CD14-positive monocyte (primary cell): Measurements from ENCODE around the gene RNF223. TPM values are rescaled to one million over a fixed set of nuclear protein-coding genes. Genes with fewer than 3 reads are reported as not detected.

Source experiments
- DNase-seq, 3 donors: peaks; one replicate each; pipeline ENCODE4 v3.0.0-alpha.2; 2011 to 2022
- H2AFZ ChIP-seq: 2 replicates; pipeline ENCODE4 v1.6.0; 2012; ENCODE audit warnings: mild to moderate bottlenecking, low read depth, low read length, inconsistent platforms; ENCODE audit not compliant: insufficient read depth, poor library complexity, severe bottlenecking
- H3K27ac ChIP-seq, 2 donors: 1 replicate in 1 of 2; 2 replicates in 1 of 2; pipeline ENCODE4 v1.5.1; 2012 to 2013; ENCODE audit warnings: low read length in 2 of 2, control low read depth in 1 of 2, inconsistent platforms in 1 of 2, low read depth in 1 of 2, mild to moderate bottlenecking in 1 of 2
- H3K27me3 ChIP-seq, 2 donors: one replicate each; pipeline versions ENCODE4 v1.6.0 to v1.6.1; 2011 to 2013; ENCODE audit warnings: low read length in 2 of 2; ENCODE audit not compliant: control insufficient read depth in 2 of 2, insufficient read depth in 2 of 2
- H3K36me3 ChIP-seq, 2 donors: replicated peaks in 1 of 2; 1 replicate in 1 of 2; 2 replicates in 1 of 2; pipeline versions ENCODE4 v1.5.1 to v1.6.1; 2012 to 2013; ENCODE audit warnings: low read length in 2 of 2, control low read depth in 1 of 2, inconsistent platforms in 1 of 2, mild to moderate bottlenecking in 1 of 2; ENCODE audit not compliant: insufficient read depth in 2 of 2, control insufficient read depth in 1 of 2
- H3K4me1 ChIP-seq, 2 donors: 1 replicate in 1 of 2; 2 replicates in 1 of 2; pipeline versions ENCODE4 v1.5.1 to v1.6.1; 2012 to 2013; ENCODE audit warnings: low read length in 2 of 2, control low read depth in 1 of 2, inconsistent platforms in 1 of 2, mild to moderate bottlenecking in 1 of 2, moderate library complexity in 1 of 2; ENCODE audit not compliant: insufficient read depth in 2 of 2, control insufficient read depth in 1 of 2
- H3K4me2 ChIP-seq: replicated peaks from 2 replicates; pipeline ENCODE3; 2012; ENCODE audit warnings: low read length, moderate library complexity, mild to moderate bottlenecking; ENCODE audit not compliant: poor library complexity, severe bottlenecking; ENCODE audit errors: extremely low read depth
- H3K4me3 ChIP-seq, 3 experiments: fragments of 200-600 bp in 1 of 3; sonication (generic) in 1 of 3; replicated peaks in 1 of 3; 1 replicate in 2 of 3; 2 replicates in 1 of 3; pipeline ENCODE4 v1.5.1; 2011 to 2013; ENCODE audit warnings: low read length in 3 of 3, mild to moderate bottlenecking in 3 of 3, control low read depth in 2 of 3, low read depth in 2 of 3, inconsistent platforms in 1 of 3, moderate library complexity in 1 of 3
- H3K79me2 ChIP-seq: 2 replicates; pipeline ENCODE4 v1.6.0; 2012; ENCODE audit warnings: mild to moderate bottlenecking, control low read depth, inconsistent platforms, low read length, moderate library complexity; ENCODE audit not compliant: insufficient read depth
- H3K9ac ChIP-seq: 2 replicates; pipeline ENCODE4 v1.6.0; 2017; ENCODE audit warnings: low read length, mild to moderate bottlenecking; ENCODE audit not compliant: insufficient read depth, poor library complexity, severe bottlenecking
- H3K9me3 ChIP-seq, 2 donors: replicated peaks in 1 of 2; 1 replicate in 1 of 2; 2 replicates in 1 of 2; pipeline versions ENCODE4 v1.5.1 to v1.6.1; 2012 to 2013; ENCODE audit warnings: low read length in 2 of 2, control low read depth in 1 of 2; ENCODE audit not compliant: control insufficient read depth in 1 of 2, insufficient read depth in 1 of 2
- H4K20me1 ChIP-seq: 2 replicates; pipeline ENCODE4 v1.6.0; 2012; ENCODE audit warnings: mild to moderate bottlenecking, low read length, control low read depth, moderate library complexity; ENCODE audit not compliant: insufficient read depth
- H3K27ac Mint-ChIP-seq, 7 donors: one replicate each; pipeline ENCODE4 v1.8.0; 2020; ENCODE audit warnings: mild to moderate bottlenecking in 7 of 7, mixed read lengths in 7 of 7, moderate library complexity in 6 of 7, inconsistent platforms in 2 of 7
- H3K27me3 Mint-ChIP-seq, 3 donors: one replicate each; pipeline ENCODE4 v1.8.0; 2021 to 2022; ENCODE audit warnings: low read depth in 3 of 3, mild to moderate bottlenecking in 3 of 3, mixed read lengths in 3 of 3, moderate library complexity in 3 of 3, inconsistent platforms in 1 of 3
- H3K36me3 Mint-ChIP-seq, 2 donors: one replicate each; pipeline ENCODE4 v1.8.0; 2020; ENCODE audit warnings: mixed read lengths in 2 of 2, inconsistent platforms in 1 of 2, mild to moderate bottlenecking in 1 of 2
- H3K4me1 Mint-ChIP-seq: one replicate; pipeline ENCODE4 v1.8.0; 2020; ENCODE audit warnings: mild to moderate bottlenecking, mixed read lengths
- H3K4me3 Mint-ChIP-seq, 2 donors: one replicate each; pipeline ENCODE4 v1.8.0; 2020; ENCODE audit warnings: mild to moderate bottlenecking in 2 of 2, mixed read lengths in 2 of 2, moderate library complexity in 1 of 2
- H3K9me3 Mint-ChIP-seq, 7 donors: one replicate each; pipeline ENCODE4 v1.8.0; 2020 to 2022; ENCODE audit warnings: mixed read lengths in 7 of 7, mild to moderate bottlenecking in 6 of 7, moderate library complexity in 6 of 7, inconsistent platforms in 2 of 7
- CTCF ChIP-seq: fragments of 200-600 bp; IDR thresholded peaks from one replicate; pipeline ENCODE4 v1.8.0; 2022; ENCODE audit warnings: antibody characterized with exemption, mild to moderate bottlenecking
- WGBS: methylation state at CpG from one replicate; pipeline ENCODE4 v1.1.5; 2013; ENCODE audit warnings: missing lambda C conversion rate; ENCODE audit not compliant: insufficient coverage; 5-methylcytosine and 5-hydroxymethylcytosine counted together
- intact Hi-C, 2 donors: fragments of 100-400 bp; cut with micrococcal nuclease; formaldehyde crosslinking; loops; one replicate each; pipeline versions ENCODE4 v1.15.0 to v1.15.1; 2023
- polyA plus RNA-seq, 3 donors: library from polyadenylated mRNA; depleted of rRNA in 1 of 3; unstranded in 2 of 3; stranded (reverse) in 1 of 3; fragments of 300-500 nt in 2 of 3; fragments of >200 nt in 1 of 3; fragmentation: Illumina TruSeq in 2 of 3; gene quantifications; 1 replicate in 2 of 3; 2 replicates in 1 of 3; pipeline ENCODE4 v1.2.3, GENCODE V29; 2012 to 2021

The RNF223 gene
- polyA plus RNA-seq, 3 donors: not detected

GRCh38 chr1:1054099-1054700 is 19.9 kb downstream of the RNF223 start:
- Histone ChIP-seq H3K79me2 (no peaks in the 10 kb centered on the region), H3K27ac (no peak overlapping the region), H3K36me3 (no peaks in the 10 kb centered on the region), H3K27me3 (peaks cover 0 to 15% of the 10 kb centered on the region in 2 donors), H3K4me2 (no peak overlapping the region), H4K20me1 (no peaks in the 10 kb centered on the region), H3K4me1 (peaks cover 5 to 6% of the 10 kb centered on the region in 2 donors), H3K9me3 (no peaks in the 10 kb centered on the region), H2AFZ (no peak overlapping the region), H3K9ac (no peak overlapping the region), H3K4me3 (no peak overlapping the region)
- peaks cover 0 to 4% (median 2%) of the 10 kb centered on the region in 7 donors for H3K9me3 Mint-ChIP-seq
- intact Hi-C loops: no loop called here
- H3K27me3 Mint-ChIP-seq: peaks cover 25 to 28% (median 25%) of the 10 kb centered on the region in 3 donors
- DNase-seq: no peak
- no peak overlapping the region for H3K27ac Mint-ChIP-seq
- H3K36me3 Mint-ChIP-seq: peaks cover 0 to 1% of the 10 kb centered on the region in 2 donors
- H3K4me1 Mint-ChIP-seq: peaks cover 4% of the 10 kb centered on the region
- WGBS: 98% methylated on average over 13 of the region's 18 CpGs
- no peak for TF ChIP-seq CTCF
- no peak overlapping the region for H3K4me3 Mint-ChIP-seq

DNA sequence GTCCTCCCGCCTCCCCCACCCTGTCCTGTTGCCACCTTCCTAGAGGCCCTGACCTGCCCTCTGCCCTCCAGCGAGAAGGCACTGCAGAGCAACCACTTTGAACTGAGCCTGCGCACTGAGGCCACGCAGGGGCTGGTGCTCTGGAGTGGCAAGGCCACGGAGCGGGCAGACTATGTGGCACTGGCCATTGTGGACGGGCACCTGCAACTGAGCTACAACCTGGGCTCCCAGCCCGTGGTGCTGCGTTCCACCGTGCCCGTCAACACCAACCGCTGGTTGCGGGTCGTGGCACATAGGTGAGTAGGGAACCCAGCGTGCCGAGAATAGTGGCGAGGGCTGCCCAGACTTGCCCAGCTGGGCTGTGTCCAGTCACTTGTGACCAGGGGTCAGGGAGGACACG is 20.4 kb downstream of the RNF223 start:
- peaks cover 0 to 3% (median 0%) of the 10 kb centered on the region in 7 donors for H3K9me3 Mint-ChIP-seq
- TF ChIP-seq CTCF: no peak
- peaks cover 20 to 23% (median 21%) of the 10 kb centered on the region in 3 donors for H3K27me3 Mint-ChIP-seq
- peaks cover 0 to 1% of the 10 kb centered on the region in 2 donors for H3K36me3 Mint-ChIP-seq
- Histone ChIP-seq H3K9me3 (no peaks in the 10 kb centered on the region), H3K36me3 (no peaks in the 10 kb centered on the region), H4K20me1 (no peaks in the 10 kb centered on the region), H3K4me3 (no peak overlapping the region), H3K4me2 (no peak overlapping the region), H3K27me3 (peaks cover 0 to 10% of the 10 kb centered on the region in 2 donors), H2AFZ (no peak overlapping the region), H3K79me2 (no peaks in the 10 kb centered on the region), H3K4me1 (peaks cover under 1 to 1% of the 10 kb centered on the region in 2 donors), H3K27ac (no peak overlapping the region), H3K9ac (no peak overlapping the region)
- peaks cover under 1% of the 10 kb centered on the region for H3K4me1 Mint-ChIP-seq
- no peak overlapping the region for H3K27ac Mint-ChIP-seq
- no peak overlapping the region for H3K4me3 Mint-ChIP-seq
- WGBS: 97% methylated on average over 18 of the region's 18 CpGs
- no peak for DNase-seq
- intact Hi-C loops: no loop called here
